GM12891 (cell line): ENCODE measurements around the gene OR4K2.

Experiments
- DNase-seq: peaks from one replicate; pipeline ENCODE4 v3.0.0; 2011; ENCODE audit warnings: low spot score; ENCODE audit not compliant: insufficient read length
- FAIRE-seq: peaks from 2 replicates; lab custom pipeline; 2011; peaks lifted over from hg19 to GRCh38; lab: Jason Lieb, UNC
- PAX5 ChIP-seq: IDR thresholded peaks from 2 replicates; pipeline ENCODE4 v1.6.1; 2011; ENCODE audit warnings: low read length, moderate library complexity, mild to moderate bottlenecking; ENCODE audit not compliant: insufficient read depth, severe bottlenecking
- POLR2A ChIP-seq: IDR thresholded peaks from 2 replicates; pipeline ENCODE4 v1.6.1; 2011; ENCODE audit warnings: low read depth, low read length, control low read depth
- POLR2AphosphoS5 ChIP-seq: IDR thresholded peaks from 2 replicates; pipeline ENCODE4 v1.6.1; 2011; ENCODE audit warnings: low read depth, low read length, control low read depth
- POU2F2 ChIP-seq: IDR thresholded peaks from 2 replicates; pipeline ENCODE4 v1.6.1; 2011; ENCODE audit warnings: low read depth, mild to moderate bottlenecking, control low read depth, low read length, moderate library complexity
- SPI1 ChIP-seq: IDR thresholded peaks from 2 replicates; pipeline ENCODE4 v1.6.1; 2011; ENCODE audit warnings: low read depth, low read length, control low read depth
- TAF1 ChIP-seq: IDR thresholded peaks from 2 replicates; pipeline ENCODE4 v1.6.1; 2011; ENCODE audit warnings: low read depth, low read length, control low read depth

Gene OR4K2

GRCh38 chr14:19902409-19902808 lies 27.5 kb downstream of the OR4K2 start:
- FAIRE-seq (no peak), DNase-seq (no peak)
- no peak for TF ChIP-seq TAF1
- no peak for TF ChIP-seq POLR2AphosphoS5
- no peak for TF ChIP-seq POU2F2
- TF ChIP-seq SPI1, result no peak
- TF ChIP-seq POLR2A, result no peak

GRCh38 chr14:19906665-19907064 lies 31.7 kb downstream of the OR4K2 start:
- no peak for DNase-seq
- TF ChIP-seq TAF1, result no peak
- TF ChIP-seq POLR2A, result no peak
- FAIRE-seq, result no peak

- no peak for FAIRE-seq
- DNase-seq, result no peak
- TF ChIP-seq POLR2AphosphoS5, result no peak
- no peak for TF ChIP-seq POLR2A
- TF ChIP-seq SPI1, result no peak
- no peak for TF ChIP-seq TAF1
- TF ChIP-seq PAX5, result no peak
- no peak for TF ChIP-seq POU2F2
Measured at GRCh38 chr14:19911114-19911513, 36.2 kb downstream of the OR4K2 start.

DNA sequence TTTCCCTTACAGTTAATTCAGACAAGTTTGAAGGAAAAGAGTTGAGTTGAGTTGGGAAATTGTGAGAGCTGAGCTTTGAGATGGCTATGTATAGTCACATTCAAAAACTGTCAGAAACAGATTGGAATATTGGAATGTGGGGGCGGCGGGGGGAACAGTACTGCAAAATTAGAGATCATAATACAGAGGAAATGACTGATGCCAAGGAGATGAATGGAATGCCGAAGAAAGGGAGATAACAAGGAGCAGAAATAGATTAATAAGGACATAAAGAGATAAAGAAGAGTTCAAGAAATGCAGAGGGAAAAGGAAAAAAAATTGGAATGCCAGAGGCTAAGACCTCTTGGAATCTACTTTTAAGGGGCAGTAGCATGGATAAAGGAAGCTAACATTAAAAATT lies 42.3 kb downstream of the OR4K2 start:
- no peak for TF ChIP-seq TAF1
- no peak for TF ChIP-seq PAX5
- no peak for TF ChIP-seq SPI1
- DNase-seq, result no peak
- no peak for FAIRE-seq

DNA sequence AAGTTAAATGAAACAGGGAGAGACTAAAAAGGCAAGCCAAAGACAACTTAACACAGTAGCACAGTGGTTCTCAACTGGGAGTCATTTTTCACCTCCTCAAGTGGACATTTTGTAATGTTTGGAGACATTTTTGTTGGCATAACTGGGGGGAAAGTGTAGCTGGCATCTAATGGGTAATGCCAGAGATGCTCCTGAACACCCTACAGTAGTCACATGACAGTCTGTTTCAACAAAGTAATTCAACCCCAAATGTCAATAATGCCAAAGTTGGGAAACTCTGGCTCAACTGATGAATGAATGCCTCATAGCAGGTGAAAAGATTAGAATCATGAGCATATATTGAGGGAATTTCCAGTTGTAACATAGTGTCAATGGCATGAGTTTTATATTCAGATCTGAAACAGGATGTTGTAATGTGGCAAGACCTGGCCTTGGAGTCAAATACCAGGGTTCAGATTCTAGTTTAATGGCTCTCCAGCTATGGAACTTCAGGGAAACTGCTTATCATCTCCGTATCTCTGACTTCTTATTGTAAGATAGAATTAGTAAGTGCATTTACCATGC lies 43.1 kb downstream of the OR4K2 start:
- no peak for FAIRE-seq
- TF ChIP-seq SPI1, result no peak
- no peak for TF ChIP-seq POLR2AphosphoS5
- no peak for TF ChIP-seq POLR2A
- TF ChIP-seq TAF1, result no peak
- TF ChIP-seq POU2F2, result no peak
- no peak for TF ChIP-seq PAX5

DNA sequence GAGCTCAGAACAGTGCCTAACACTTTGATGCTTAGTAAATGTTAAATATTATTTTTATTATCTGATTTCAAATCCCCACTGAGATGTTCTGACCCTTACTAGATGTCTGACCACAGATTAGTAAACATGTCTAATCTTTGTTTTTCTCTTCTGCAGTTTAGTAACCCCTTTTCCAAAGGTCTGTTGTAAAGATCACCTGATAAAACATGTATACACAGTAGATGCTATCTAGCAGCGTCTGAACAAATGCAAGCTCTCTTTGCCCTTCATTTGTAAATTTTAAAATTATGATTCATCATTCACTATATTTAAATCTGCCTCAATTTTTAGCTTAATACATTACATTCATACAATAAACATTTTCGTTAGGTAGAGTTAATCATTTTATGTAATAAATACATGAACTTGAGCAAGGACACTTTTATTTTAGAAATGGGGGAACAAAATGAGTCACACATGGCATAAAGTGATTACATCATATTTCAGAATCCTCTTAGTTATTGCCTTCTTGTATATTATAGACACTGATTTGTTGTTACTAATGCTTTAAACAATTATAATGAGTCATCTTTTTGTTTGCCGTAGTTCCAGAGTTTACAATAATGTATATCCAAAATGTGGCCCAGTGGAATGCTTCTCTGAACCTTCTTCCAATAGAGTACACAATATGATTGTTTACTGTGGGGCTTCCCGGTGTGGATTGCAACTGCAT lies 43.8 kb downstream of the OR4K2 start:
- DNase-seq (no peak), FAIRE-seq (no peak)
- TF ChIP-seq PAX5 (no peak), TAF1 (no peak)

More for the DNA sequence above, 43.1 kb downstream of the OR4K2 start:
- DNase-seq, result no peak

GRCh38 chr14:19920021-19920657 lies 45.2 kb downstream of the OR4K2 start, which contains the start of gene OR4K5:
OR4K5 (plus strand) TSS chr14:19920607; CDS start chr14:19920607, 0 bp downstream.
- FAIRE-seq (no peak), DNase-seq (no peak)
- TF ChIP-seq POLR2AphosphoS5 (no peak), POU2F2 (no peak), TAF1 (no peak), SPI1 (no peak), POLR2A (no peak), PAX5 (no peak)

- TF ChIP-seq POLR2AphosphoS5 (no peak), TAF1 (no peak), PAX5 (no peak), POLR2A (no peak), POU2F2 (no peak), SPI1 (no peak)
- DNase-seq (no peak), FAIRE-seq (no peak)
Measured at GRCh38 chr14:19930617-19931016, 55.7 kb downstream of the OR4K2 start, which contains the start of gene OR4K1. OR4K1 (plus strand) TSS chr14:19930917; CDS start chr14:19935667, 4,750 bp downstream.
